ENCODE results near the gene PCCA. TPM values are rescaled to one million over a fixed set of nuclear protein-coding genes. Genes with fewer than 3 reads are reported as not detected.

The PCCA gene
- total and polyA plus RNA-seq, 2 donors (not counting 3 experiments of a cell fraction or from before 2014, with no cell fraction given): 5.7 to 20.2 TPM

DNA sequence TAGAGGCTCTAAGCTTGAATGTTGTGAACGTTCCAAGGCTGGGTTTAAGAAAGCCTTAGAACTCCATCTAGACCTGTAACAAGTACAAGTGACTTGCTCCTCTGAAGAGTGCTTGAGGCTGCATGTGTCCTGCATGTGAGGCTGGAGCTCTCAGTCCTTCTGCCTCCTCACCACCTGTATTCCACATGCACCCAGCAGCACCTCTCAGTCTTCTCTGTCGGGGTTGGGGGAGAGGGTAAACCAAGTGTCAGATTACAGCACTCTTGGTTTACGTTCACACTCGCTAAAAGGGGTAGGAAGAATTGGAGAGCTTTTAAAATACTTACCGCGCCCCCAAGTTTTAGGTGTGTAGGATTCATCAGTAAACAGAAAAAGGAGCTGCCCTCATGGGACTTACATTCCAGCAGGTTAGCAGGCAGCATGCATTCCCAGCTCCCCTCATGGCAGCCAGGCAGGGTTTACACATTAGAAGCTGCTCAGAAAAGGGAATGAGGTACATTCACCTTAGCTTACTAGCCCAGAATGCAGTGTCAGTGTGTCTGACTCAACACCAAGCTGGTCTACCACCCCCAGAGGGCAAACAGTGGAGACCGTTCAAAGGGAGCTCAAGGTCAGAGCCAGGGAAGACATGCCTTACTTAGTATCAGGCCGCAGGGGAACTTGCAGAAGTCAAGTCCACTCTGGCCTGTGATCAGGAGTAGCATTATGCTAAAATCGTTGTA is 248.1 kb downstream of the PCCA start:
- no peak overlapping the region for H3K4me3 ChIP-seq (replicated peaks in 1 of 3; ENCODE audit: insufficient read depth in 1 of 3, low read depth in 1 of 3, low read length in 3 of 3)
- intact Hi-C loops (cut with micrococcal nuclease) (no loop called here), dilution Hi-C loops (cut with MboI; ENCODE audit: extremely low pct_ligation_motif_present, low sequenced_read_pairs) (no loop called here)
- no peaks in the 10 kb centered on the region for H3K9me3 ChIP-seq (replicated peaks; ENCODE audit: control insufficient read depth, insufficient read depth, low read length)
- ChIA-PET POLR2A (no interaction called here), CTCF (interaction anchor here (1.0 kb wide), 1 partner anchor 12 kb away, joined by 3 read pairs; no protein-coding TSS in a partner anchor)
- no peaks in the 10 kb centered on the region for H4K20me1 ChIP-seq (replicated peaks; ENCODE audit: control insufficient read depth, extremely low read depth, insufficient read depth, low read length)
- no peaks in the 10 kb centered on the region for H3K79me2 ChIP-seq (ENCODE audit: control insufficient read depth, insufficient read depth, low read length)
- H3K27ac ChIP-seq (ENCODE audit: insufficient read depth, low read depth, low read length): no peak overlapping the region
- no TSS peak for BruUV-seq (replicated peaks)
- H3K9me1 ChIP-seq (replicated peaks; ENCODE audit: control insufficient read depth, extremely low read depth, insufficient read depth, low read length): no peaks in the 10 kb centered on the region
- H2AFZ ChIP-seq (ENCODE audit: low read depth, low read length): no peak overlapping the region
- no peaks in the 10 kb centered on the region for H3K36me3 ChIP-seq (ENCODE audit: control insufficient read depth in 2 of 2, extremely low read depth in 1 of 2, insufficient read depth in 2 of 2, low read length in 2 of 2)
- H3K4me1 ChIP-seq (ENCODE audit: control insufficient read depth, extremely low read depth, insufficient read depth, low read length): no peaks in the 10 kb centered on the region
- no peak for FAIRE-seq
- H3K4me2 ChIP-seq (ENCODE audit: insufficient read depth, low read length): no peak overlapping the region
- no peak for DNase-seq (ENCODE audit: low read depth, low spot score)
- no peak for TF ChIP-seq POLR2A (IDR thresholded peaks at IDR 0.05; ENCODE audit: low read depth, low read length)
- no peak overlapping the region for H3K9ac ChIP-seq (replicated peaks; ENCODE audit: extremely low read depth, insufficient read depth, low read length)
- H3K27me3 ChIP-seq (ENCODE audit: control insufficient read depth in 2 of 2, insufficient read depth in 2 of 2, low read length in 2 of 2): no peaks in the 10 kb centered on the region

DNA sequence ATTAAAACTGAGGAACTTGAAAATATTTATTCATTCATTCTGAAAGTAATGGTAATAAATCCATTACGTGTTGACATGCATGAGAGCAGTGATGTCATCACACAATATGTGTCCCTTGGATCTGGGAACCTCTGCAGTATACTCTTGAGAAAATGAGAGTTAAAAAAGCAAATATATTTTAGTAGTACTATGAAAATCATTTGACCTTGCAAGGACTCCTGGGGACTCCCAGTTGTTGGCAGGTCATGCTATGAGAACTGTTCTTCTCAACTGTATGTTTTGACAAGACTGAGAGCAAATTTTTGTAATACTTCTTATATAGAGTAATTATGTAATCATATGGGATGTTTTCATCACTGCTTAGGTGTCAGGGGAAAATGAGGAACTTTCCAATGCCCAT is 249.4 kb downstream of the PCCA start:
- ChIA-PET POLR2A (no interaction called here), CTCF (no interaction called here)
- FAIRE-seq (no peak), DNase-seq (ENCODE audit: low read depth, low spot score) (no peak)
- TF ChIP-seq JUN (IDR thresholded peaks at IDR 0.05; ENCODE audit: borderline replicate concordance, insufficient read depth, insufficient read length, low read depth) (no peak), FOS (IDR thresholded peaks at IDR 0.05; ENCODE audit: borderline replicate concordance, insufficient read depth, low read length) (no peak), MYC (IDR thresholded peaks at IDR 0.05; ENCODE audit: low read depth, low read length) (no peak), POLR2AphosphoS5 (IDR thresholded peaks at IDR 0.05; ENCODE audit: insufficient read depth, low read depth, low read length) (no peak), GATA2 (IDR thresholded peaks at IDR 0.05; ENCODE audit: insufficient read depth, insufficient read length, low read depth, low read length) (no peak), EZH2 (IDR thresholded peaks at IDR 0.05; ENCODE audit: borderline replicate concordance, low read depth, low read length, severe bottlenecking) (no peak), POLR2A (IDR thresholded peaks at IDR 0.05; ENCODE audit: low read depth, low read length) (no peak)
- TF ChIP-seq, protein P1, sequence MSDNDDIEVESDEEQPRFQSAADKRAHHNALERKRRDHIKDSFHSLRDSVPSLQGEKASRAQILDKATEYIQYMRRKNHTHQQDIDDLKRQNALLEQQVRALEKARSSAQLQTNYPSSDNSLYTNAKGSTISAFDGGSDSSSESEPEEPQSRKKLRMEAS (IDR thresholded peaks at IDR 0.05; ENCODE audit: insufficient read depth, insufficient read length): no peak
- TF ChIP-seq, protein P2, sequence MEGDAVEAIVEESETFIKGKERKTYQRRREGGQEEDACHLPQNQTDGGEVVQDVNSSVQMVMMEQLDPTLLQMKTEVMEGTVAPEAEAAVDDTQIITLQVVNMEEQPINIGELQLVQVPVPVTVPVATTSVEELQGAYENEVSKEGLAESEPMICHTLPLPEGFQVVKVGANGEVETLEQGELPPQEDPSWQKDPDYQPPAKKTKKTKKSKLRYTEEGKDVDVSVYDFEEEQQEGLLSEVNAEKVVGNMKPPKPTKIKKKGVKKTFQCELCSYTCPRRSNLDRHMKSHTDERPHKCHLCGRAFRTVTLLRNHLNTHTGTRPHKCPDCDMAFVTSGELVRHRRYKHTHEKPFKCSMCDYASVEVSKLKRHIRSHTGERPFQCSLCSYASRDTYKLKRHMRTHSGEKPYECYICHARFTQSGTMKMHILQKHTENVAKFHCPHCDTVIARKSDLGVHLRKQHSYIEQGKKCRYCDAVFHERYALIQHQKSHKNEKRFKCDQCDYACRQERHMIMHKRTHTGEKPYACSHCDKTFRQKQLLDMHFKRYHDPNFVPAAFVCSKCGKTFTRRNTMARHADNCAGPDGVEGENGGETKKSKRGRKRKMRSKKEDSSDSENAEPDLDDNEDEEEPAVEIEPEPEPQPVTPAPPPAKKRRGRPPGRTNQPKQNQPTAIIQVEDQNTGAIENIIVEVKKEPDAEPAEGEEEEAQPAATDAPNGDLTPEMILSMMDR (IDR thresholded peaks at IDR 0.05; ENCODE audit: extremely low read depth in 1 of 2, insufficient read depth in 1 of 2, low read depth in 1 of 2, low read length in 2 of 2): no peak
- H3K4me2 ChIP-seq (ENCODE audit: insufficient read depth, low read length): no peak overlapping the region
- intact Hi-C loops (cut with micrococcal nuclease) (no loop called here), dilution Hi-C loops (cut with MboI; ENCODE audit: extremely low pct_ligation_motif_present, low sequenced_read_pairs) (no loop called here)
- H3K9me1 ChIP-seq (replicated peaks; ENCODE audit: control insufficient read depth, extremely low read depth, insufficient read depth, low read length): no peaks in the 10 kb centered on the region
- no peaks in the 10 kb centered on the region for H3K79me2 ChIP-seq (ENCODE audit: control insufficient read depth, insufficient read depth, low read length)
- BruUV-seq (replicated peaks): no TSS peak
- H3K36me3 ChIP-seq (ENCODE audit: control insufficient read depth in 2 of 2, extremely low read depth in 1 of 2, insufficient read depth in 2 of 2, low read length in 2 of 2): no peaks in the 10 kb centered on the region
- H2AFZ ChIP-seq (ENCODE audit: low read depth, low read length): no peak overlapping the region
- H3K4me1 ChIP-seq (ENCODE audit: control insufficient read depth, extremely low read depth, insufficient read depth, low read length): no peaks in the 10 kb centered on the region
- H3K9ac ChIP-seq (replicated peaks; ENCODE audit: extremely low read depth, insufficient read depth, low read length): no peak overlapping the region
- H3K9me3 ChIP-seq (replicated peaks; ENCODE audit: control insufficient read depth, insufficient read depth, low read length): no peaks in the 10 kb centered on the region
- no peak overlapping the region for H3K4me3 ChIP-seq (replicated peaks in 1 of 3; ENCODE audit: insufficient read depth in 1 of 3, low read depth in 1 of 3, low read length in 3 of 3)
- H3K27ac ChIP-seq (ENCODE audit: insufficient read depth, low read depth, low read length): no peak overlapping the region
- H4K20me1 ChIP-seq (replicated peaks; ENCODE audit: control insufficient read depth, extremely low read depth, insufficient read depth, low read length): no peaks in the 10 kb centered on the region
- no peaks in the 10 kb centered on the region for H3K27me3 ChIP-seq (ENCODE audit: control insufficient read depth in 2 of 2, insufficient read depth in 2 of 2, low read length in 2 of 2)
